Astrocyte (in vitro differentiated cells and primary cell): ENCODE measurements around the gene TRAPPC3.

Source experiments
- CTCF ChIP-seq: IDR thresholded peaks from 2 replicates; pipeline ENCODE4 v1.5.1; 2011; ENCODE audit warnings: low read depth, mild to moderate bottlenecking, inconsistent platforms, low read length, moderate library complexity; ENCODE audit not compliant: insufficient read depth
- EZH2 ChIP-seq: IDR thresholded peaks from 2 replicates; pipeline ENCODE4 v1.6.1; 2012; ENCODE audit warnings: mild to moderate bottlenecking, low read length, inconsistent platforms; ENCODE audit not compliant: insufficient read depth

- no peak for TF ChIP-seq CTCF
- no peak for TF ChIP-seq EZH2
Observed at GRCh38 chr1:36165145-36165544, 15.9 kb upstream of the TRAPPC3 start.
